GM21576 (cell line): ENCODE measurements around the gene MARCHF9.
"Not testable (repeated sequence)": the region's sequence is repeated elsewhere in the genome, so short reads cannot be mapped to it uniquely, and the experiment has no call there.

Experiments used
- ATAC-seq: cut with Tn5 transposase; IDR thresholded peaks from one replicate; pipeline ENCODE4 v1.9.1; 2021; ENCODE audit warnings: mild to moderate bottlenecking, moderate library complexity; ENCODE audit not compliant: unreplicated experiment

Gene MARCHF9, protein sequence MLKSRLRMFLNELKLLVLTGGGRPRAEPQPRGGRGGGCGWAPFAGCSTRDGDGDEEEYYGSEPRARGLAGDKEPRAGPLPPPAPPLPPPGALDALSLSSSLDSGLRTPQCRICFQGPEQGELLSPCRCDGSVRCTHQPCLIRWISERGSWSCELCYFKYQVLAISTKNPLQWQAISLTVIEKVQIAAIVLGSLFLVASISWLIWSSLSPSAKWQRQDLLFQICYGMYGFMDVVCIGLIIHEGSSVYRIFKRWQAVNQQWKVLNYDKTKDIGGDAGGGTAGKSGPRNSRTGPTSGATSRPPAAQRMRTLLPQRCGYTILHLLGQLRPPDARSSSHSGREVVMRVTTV

DNA sequence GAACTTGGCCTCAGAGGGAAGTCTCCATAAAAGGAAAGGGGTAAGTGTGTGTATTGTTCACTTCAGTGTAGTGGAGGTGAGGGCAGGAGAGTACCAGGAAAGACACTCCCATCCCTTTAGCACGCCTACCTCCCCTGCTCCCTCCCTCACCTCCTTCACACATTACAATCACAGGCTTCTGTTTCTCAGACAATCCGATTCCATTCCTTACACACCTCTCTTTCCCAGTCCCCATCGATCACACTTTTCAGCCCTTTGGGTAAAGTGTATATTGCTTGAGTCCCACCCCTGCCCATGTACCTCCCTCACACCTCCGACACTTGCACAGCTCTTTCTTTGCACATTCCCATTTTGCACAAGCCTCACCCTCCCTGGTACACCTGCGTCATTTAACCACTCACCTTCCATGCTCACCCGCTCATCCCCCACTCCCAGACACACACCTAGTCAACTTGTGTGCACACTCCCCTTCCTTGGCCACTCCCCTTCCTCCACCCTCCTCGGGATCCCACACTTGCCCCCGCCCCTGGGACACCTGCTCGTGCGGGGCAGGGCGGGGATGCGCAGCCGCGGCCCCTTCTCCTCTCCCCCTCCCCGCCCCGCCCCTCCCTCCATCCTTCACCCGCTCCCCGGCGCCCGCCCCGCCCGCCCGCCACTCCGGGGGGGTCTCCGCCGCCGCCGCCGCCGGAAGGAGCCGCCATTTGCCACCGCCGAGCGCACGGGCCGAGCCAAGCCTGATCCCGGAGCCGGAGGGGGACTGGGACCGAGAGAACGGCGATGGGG is at the start of gene MARCHF9:
Gene MARCHF9 (plus strand): TSS at position 693 of the 783 bp plus-strand sequence. CDS start 426 bp downstream, outside the sequence.
- peak; percentile 35 for ATAC-seq

DNA sequence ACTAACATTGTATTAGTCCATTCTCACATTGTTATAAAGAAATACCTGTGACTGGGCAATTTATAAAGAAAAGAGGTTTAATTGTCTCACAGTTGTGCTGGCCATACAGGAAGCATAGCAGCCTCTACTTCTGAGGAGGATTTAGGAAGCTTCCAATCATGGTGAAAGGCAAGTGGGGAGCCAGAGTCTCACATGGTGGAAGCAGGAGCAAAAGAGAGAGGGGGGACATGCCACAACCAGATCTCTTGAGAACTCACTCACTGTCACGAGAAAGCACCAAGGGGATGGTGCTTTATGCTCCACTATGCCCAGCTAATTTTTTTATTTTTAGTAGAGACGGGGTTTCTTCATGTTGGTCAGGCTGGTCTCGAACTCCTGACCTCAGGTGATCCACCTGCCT is 47.7 kb upstream of the MARCHF9 start:
- ATAC-seq: no peak

- no peak for ATAC-seq
Observed at GRCh38 chr12:57708296-57708695, 46.6 kb upstream of the MARCHF9 start.

- ATAC-seq: no peak
Observed at GRCh38 chr12:57712701-57713100, 42.2 kb upstream of the MARCHF9 start.

GRCh38 chr12:57713209-57713608 is 41.7 kb upstream of the MARCHF9 start:
- ATAC-seq: no peak

- not testable (repeated sequence) for ATAC-seq
Observed at GRCh38 chr12:57715036-57715748, 39.7 kb upstream of the MARCHF9 start.

GRCh38 chr12:57715786-57716185 is 39.1 kb upstream of the MARCHF9 start:
- ATAC-seq: no peak

- ATAC-seq: no peak
Observed at GRCh38 chr12:57716305-57716704, 38.6 kb upstream of the MARCHF9 start.

DNA sequence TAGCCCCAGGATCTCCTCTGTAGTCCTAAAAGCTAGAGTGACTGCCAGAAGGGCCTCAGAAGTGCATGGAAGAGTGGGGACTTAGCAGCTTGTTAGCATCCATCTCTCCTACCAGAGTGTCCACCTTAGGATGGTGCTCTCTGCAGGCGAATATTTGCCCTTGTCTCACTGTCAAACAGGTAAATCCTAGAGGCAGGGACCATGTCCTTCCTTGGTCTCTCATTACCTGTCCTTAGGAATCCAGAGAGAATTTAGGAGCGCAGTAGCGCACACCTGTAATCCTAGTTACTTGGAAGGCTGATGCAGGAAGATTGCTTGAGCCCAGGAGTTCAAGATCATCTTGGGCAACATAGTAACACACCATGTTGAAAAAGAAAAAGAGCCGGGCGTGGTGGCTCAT is 37.8 kb upstream of the MARCHF9 start:
- ATAC-seq: no peak

- ATAC-seq: no peak
Observed at GRCh38 chr12:57717846-57718640, 36.9 kb upstream of the MARCHF9 start.

GRCh38 chr12:57718641-57719528 is 36.0 kb upstream of the MARCHF9 start:
- ATAC-seq: no peak

DNA sequence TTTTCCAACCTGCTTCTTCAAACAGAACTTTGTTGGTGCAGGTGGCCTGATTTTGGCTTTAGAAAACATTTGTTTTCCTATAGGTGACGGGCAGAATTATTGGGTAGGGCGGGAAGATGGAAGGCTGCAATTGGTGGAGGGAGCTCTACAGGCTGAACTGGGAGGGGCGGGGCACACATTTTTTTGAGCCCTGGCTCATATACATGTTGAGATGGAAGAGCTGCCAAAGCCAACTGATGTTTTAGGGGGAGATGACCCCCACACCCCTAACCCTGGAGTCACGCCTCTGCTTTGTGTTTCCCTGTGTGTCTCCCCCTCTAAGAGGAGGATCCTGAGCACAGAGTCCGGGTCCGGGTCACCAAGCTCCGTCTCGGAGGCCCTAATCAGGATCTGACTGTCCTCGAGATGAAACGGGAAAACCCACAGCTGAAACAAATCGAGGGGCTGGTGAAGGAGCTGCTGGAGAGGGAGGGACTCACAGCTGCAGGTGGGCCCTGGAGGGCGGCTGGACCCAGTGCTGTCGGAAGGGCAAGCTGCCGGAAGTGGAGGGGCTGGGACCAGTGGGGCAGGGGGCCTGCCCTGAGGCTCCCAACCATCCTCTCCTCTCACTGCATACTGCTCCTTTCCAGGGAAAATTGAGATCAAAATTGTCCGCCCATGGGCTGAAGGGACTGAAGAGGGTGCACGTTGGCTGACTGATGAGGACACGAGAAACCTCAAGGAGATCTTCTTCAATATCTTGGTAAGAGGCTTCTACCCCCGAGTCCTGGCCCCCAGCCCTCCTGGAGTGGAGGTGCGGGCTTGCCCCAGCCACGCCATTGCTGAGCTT is 34.9 kb upstream of the MARCHF9 start:
- no peak for ATAC-seq

- no peak for ATAC-seq
Observed at GRCh38 chr12:57720606-57721595, 34.0 kb upstream of the MARCHF9 start.

GRCh38 chr12:57721846-57722608 is 32.9 kb upstream of the MARCHF9 start:
- ATAC-seq: not testable (repeated sequence)

DNA sequence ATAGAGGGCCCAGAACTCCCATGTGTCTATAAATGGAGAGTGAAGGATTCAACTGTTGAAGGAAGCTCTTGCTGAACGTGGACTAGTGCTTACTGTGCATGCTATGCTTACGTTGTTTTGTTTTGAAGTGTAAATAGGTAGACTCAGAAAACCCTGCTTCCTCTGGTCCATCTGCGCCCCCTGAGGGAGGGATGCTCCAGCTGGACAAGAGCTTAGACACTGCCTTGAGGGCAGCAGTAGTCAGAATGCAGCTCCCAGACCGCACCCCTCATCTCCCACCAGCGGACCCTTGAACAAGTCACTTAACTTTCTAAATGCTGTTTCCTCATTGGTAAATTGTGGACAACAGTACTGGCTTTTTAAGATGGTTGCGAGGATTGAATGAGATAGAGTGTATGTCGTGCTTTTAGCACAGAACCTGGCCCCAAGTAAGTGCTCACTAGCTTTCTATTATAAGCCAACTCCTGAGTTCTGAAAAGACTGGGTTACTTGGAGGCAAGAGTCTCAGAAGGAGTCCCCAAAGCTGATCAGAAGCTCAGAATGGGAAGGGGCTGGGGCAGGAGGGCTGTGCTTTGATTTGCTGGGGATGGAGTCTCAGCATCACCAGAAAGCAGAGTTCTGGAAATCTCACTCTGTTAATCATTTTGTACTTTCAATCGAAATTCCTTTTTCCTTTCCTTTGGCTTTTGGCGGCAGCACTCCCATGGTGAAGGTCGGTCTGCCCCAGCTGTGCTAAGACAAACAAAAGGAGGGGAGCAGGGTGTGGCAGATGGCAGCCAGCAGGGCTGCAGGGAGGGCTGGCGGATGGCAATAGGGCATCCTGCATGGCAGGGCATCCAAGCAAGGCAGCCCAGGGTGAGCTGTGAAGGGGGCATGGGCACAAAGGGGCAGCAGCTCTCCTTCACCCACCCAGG is 31.9 kb upstream of the MARCHF9 start:
- ATAC-seq: no peak

- no peak for ATAC-seq
Observed at GRCh38 chr12:57723630-57723962, 31.3 kb upstream of the MARCHF9 start.
